C4-2B (cell line): Measurements from ENCODE around the gene KSR2.

Experiments
- CTCF ChIP-seq: fragments of 450-650 bp; conservative IDR thresholded peaks from 2 replicates; pipeline ENCODE4 v1.5.1; 2017; ENCODE audit warnings: mild to moderate bottlenecking
- ZFX ChIP-seq: fragments of 450-650 bp; IDR thresholded peaks from 2 replicates; pipeline ENCODE4 v1.6.1; 2017

GRCh38 chr12:117699575-117699974 is 269.2 kb downstream of the KSR2 start:
- TF ChIP-seq ZFX (no peak), CTCF (no peak)
